Activated CD4-positive, alpha-beta T cell treated with anti-CD3 and anti-CD28 coated beads, Interleukin-2, amount 10 ng/mL, durations not matched to agents 24 days and 14 days (primary cell): ENCODE data around the gene SMR3B. TPM values are rescaled to one million over a fixed set of nuclear protein-coding genes. Genes with fewer than 3 reads are reported as not detected.

Source experiments
- DNase-seq: peaks from one replicate; pipeline ENCODE4 v3.0.0; 2022
- H3K27ac Mint-ChIP-seq: one replicate; pipeline ENCODE4 v1.8.0; 2022; ENCODE audit warnings: mild to moderate bottlenecking, mixed read lengths
- H3K27me3 Mint-ChIP-seq: one replicate; pipeline ENCODE4 v1.8.0; 2022; ENCODE audit warnings: mixed read lengths
- H3K36me3 Mint-ChIP-seq: one replicate; pipeline ENCODE4 v1.8.0; 2022; ENCODE audit warnings: low read depth, mild to moderate bottlenecking, mixed read lengths
- H3K4me1 Mint-ChIP-seq: one replicate; pipeline ENCODE4 v1.8.0; 2021; ENCODE audit warnings: mixed read lengths
- H3K4me3 Mint-ChIP-seq: one replicate; pipeline ENCODE4 v1.8.0; 2022; ENCODE audit warnings: mild to moderate bottlenecking, moderate library complexity, mixed read lengths
- H3K9me3 Mint-ChIP-seq: one replicate; pipeline ENCODE4 v1.8.0; 2021; ENCODE audit warnings: mixed read lengths
- intact Hi-C: fragments of 100-400 bp; cut with micrococcal nuclease; formaldehyde crosslinking; loops from one replicate; pipeline ENCODE4 v1.15.1; 2023
- total RNA-seq: library from RNA; stranded (reverse); gene quantifications from 2 replicates; pipeline ENCODE4 v1.2.3, GENCODE V29; 2022

The SMR3B gene
- total RNA-seq, 1 donor from 2014 or later = not detected

GRCh38 chr4:70397580-70397979 is 14.6 kb downstream of the SMR3B start, which contains the start of gene OPRPN:
OPRPN (plus strand) TSS chr4:70397940; CDS start chr4:70399286, 1,346 bp downstream.
- intact Hi-C loops = no loop called here
- no peak for DNase-seq
- no peaks in the 10 kb centered on the region for H3K36me3 Mint-ChIP-seq
- H3K9me3 Mint-ChIP-seq = no peaks in the 10 kb centered on the region
- H3K4me3 Mint-ChIP-seq = no peak within 1 kb of the TSS
- no peaks in the 10 kb centered on the region for H3K4me1 Mint-ChIP-seq
- no peak within 1 kb of the TSS for H3K27ac Mint-ChIP-seq
- no peaks in the 10 kb centered on the region for H3K27me3 Mint-ChIP-seq

- intact Hi-C loops = no loop called here
- H3K27ac Mint-ChIP-seq = no peak overlapping the region
- no peaks in the 10 kb centered on the region for H3K36me3 Mint-ChIP-seq
- H3K4me3 Mint-ChIP-seq = no peak overlapping the region
- H3K27me3 Mint-ChIP-seq = no peaks in the 10 kb centered on the region
- H3K4me1 Mint-ChIP-seq = no peaks in the 10 kb centered on the region
- H3K9me3 Mint-ChIP-seq = no peaks in the 10 kb centered on the region
- no peak for DNase-seq
These were observed 16.4 kb downstream of the SMR3B start for GRCh38 chr4:70399319-70399718.

GRCh38 chr4:70402762-70403161 is 19.8 kb downstream of the SMR3B start:
- Mint-ChIP-seq H3K36me3 (no peaks in the 10 kb centered on the region), H3K9me3 (no peaks in the 10 kb centered on the region), H3K4me3 (no peak overlapping the region), H3K27me3 (no peaks in the 10 kb centered on the region), H3K27ac (no peak overlapping the region), H3K4me1 (no peaks in the 10 kb centered on the region)
- DNase-seq = no peak
- intact Hi-C loops = no loop called here

GRCh38 chr4:70405765-70406164 is 22.8 kb downstream of the SMR3B start:
- Mint-ChIP-seq H3K36me3 (no peaks in the 10 kb centered on the region), H3K9me3 (no peaks in the 10 kb centered on the region), H3K27ac (no peak overlapping the region), H3K27me3 (no peaks in the 10 kb centered on the region), H3K4me1 (no peaks in the 10 kb centered on the region), H3K4me3 (no peak overlapping the region)
- intact Hi-C loops = no loop called here
- DNase-seq = no peak

GRCh38 chr4:70425306-70425705 is 42.4 kb downstream of the SMR3B start:
- Mint-ChIP-seq H3K27me3 (no peaks in the 10 kb centered on the region), H3K27ac (no peak overlapping the region), H3K36me3 (no peaks in the 10 kb centered on the region), H3K4me3 (no peak overlapping the region), H3K9me3 (peaks cover 7% of the 10 kb centered on the region), H3K4me1 (no peaks in the 10 kb centered on the region)
- intact Hi-C loops = no loop called here
- DNase-seq = no peak

- no peaks in the 10 kb centered on the region for H3K36me3 Mint-ChIP-seq
- H3K4me1 Mint-ChIP-seq = no peaks in the 10 kb centered on the region
- no peak for DNase-seq
- intact Hi-C loops = no loop called here
- no peak overlapping the region for H3K27ac Mint-ChIP-seq
- peaks cover 3% of the 10 kb centered on the region for H3K9me3 Mint-ChIP-seq
- H3K4me3 Mint-ChIP-seq = no peak overlapping the region
- no peaks in the 10 kb centered on the region for H3K27me3 Mint-ChIP-seq
These were observed 43.9 kb downstream of the SMR3B start for GRCh38 chr4:70426789-70427188.

GRCh38 chr4:70437197-70437596 is 54.3 kb downstream of the SMR3B start:
- H3K27me3 Mint-ChIP-seq = no peaks in the 10 kb centered on the region
- intact Hi-C loops = no loop called here

More at GRCh38 chr4:70437197-70437596, 54.3 kb downstream of the SMR3B start:
- H3K36me3 Mint-ChIP-seq = no peaks in the 10 kb centered on the region
- H3K27ac Mint-ChIP-seq = no peak overlapping the region
- no peak for DNase-seq
- H3K9me3 Mint-ChIP-seq = no peaks in the 10 kb centered on the region
- no peak overlapping the region for H3K4me3 Mint-ChIP-seq
- no peaks in the 10 kb centered on the region for H3K4me1 Mint-ChIP-seq

Other genes starting within 250 kb of the SMR3B start
- gene PRR27, start 228.9 kb upstream of the SMR3B start, total RNA-seq = not detected in 2 replicates
- not detected in 2 replicates for gene ODAM, start 187.4 kb upstream of the SMR3B start, total RNA-seq
- not detected in 2 replicates for gene FDCSP, start 157.0 kb upstream of the SMR3B start, total RNA-seq
- not detected in 2 replicates for gene CSN3, start 140.5 kb upstream of the SMR3B start, total RNA-seq
- not detected in 2 replicates for gene CABS1, start 48.1 kb upstream of the SMR3B start, total RNA-seq
- gene SMR3A, start 22.4 kb upstream of the SMR3B start, total RNA-seq = not detected in 2 replicates
- gene OPRPN, start 14.8 kb downstream of the SMR3B start, total RNA-seq = not detected in 2 replicates
- gene MUC7, start 89.1 kb downstream of the SMR3B start, total RNA-seq = not detected in 2 replicates
- not detected in 2 replicates for gene AMTN, start 135.4 kb downstream of the SMR3B start, total RNA-seq
- gene AMBN, start 209.1 kb downstream of the SMR3B start, total RNA-seq = not detected in 2 replicates
- gene ENAM, start 245.6 kb downstream of the SMR3B start, total RNA-seq = not detected in 2 replicates